Left cardiac atrium (tissue), 4 donors: ENCODE results near the gene FAM184B. TPM values are rescaled to one million over a fixed set of nuclear protein-coding genes. Genes with fewer than 3 reads are reported as not detected.
"Not testable (repeated sequence)": the region's sequence is repeated elsewhere in the genome, so short reads cannot be mapped to it uniquely, and the experiment has no call there.

ENCODE experiments used
- ATAC-seq, 2 donors: fragments of 200-7000 bp; cut with Tn5 transposase; one replicate each; pipeline ENCODE4 v1.9.1; 2020; ENCODE audit warnings: mild to moderate bottlenecking in 2 of 2, moderate library complexity in 2 of 2
- DNase-seq: peaks from one replicate; pipeline ENCODE4 v3.0.0-alpha.2; 2020
- intact Hi-C, 2 donors: fragments of 100-400 bp; cut with DNase I; formaldehyde crosslinking; loops; one replicate each; pipeline versions ENCODE4 v1.14.1 to v1.15.1; 2022 to 2023
- total RNA-seq, 2 donors: library from RNA; stranded (reverse); fragmentation: NEBNext Ultra II Directional; extraction: Animal tissue kit (Norgen Biotek cat#: 25700); gene quantifications; one replicate each; pipeline ENCODE4 v1.2.1, GENCODE V29; 2021
- donor health status: DM: no; HTN: yes; CAD: no.
- donor health status: DM: no; HTN: yes; CAD: no; lungs with severe emphysema.
- donor health status: DM: yes; HTN: yes; CAD: no.
- donor health status: Dilated cardiomyopathy.

FAM184B gene
- total RNA-seq, 2 donors from 2014 or later, result 0.03 TPM; not detected in 1

DNA sequence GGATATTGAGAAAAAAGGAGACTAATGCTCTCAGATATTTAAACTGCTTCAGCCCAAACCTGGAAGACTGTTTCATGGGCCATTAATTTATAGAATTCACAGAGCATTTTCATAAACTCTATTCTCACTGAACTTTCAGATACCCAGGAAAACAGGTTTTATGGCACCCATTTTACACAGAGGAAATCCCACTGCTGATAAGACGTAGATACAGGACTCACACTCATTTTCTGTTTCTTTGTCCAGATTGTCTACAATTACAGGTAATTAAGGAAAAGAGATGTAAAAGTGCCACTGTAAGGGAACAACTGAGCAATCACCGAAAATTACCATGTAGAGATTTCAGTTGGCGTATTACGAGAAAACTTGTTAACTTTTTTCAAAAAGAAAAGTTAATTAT, 83.3 kb downstream of the FAM184B start:
- ATAC-seq, result no peak
- intact Hi-C loops, result no loop called here
- no peak for DNase-seq

- no peak for DNase-seq
- intact Hi-C loops, result no loop called here
- ATAC-seq, result no peak
Observed at GRCh38 chr4:17695341-17695740, 86.1 kb downstream of the FAM184B start.

GRCh38 chr4:17694552-17694951, 86.9 kb downstream of the FAM184B start:
- intact Hi-C loops, result no loop called here
- DNase-seq, result no peak
- ATAC-seq, result no peak

DNA sequence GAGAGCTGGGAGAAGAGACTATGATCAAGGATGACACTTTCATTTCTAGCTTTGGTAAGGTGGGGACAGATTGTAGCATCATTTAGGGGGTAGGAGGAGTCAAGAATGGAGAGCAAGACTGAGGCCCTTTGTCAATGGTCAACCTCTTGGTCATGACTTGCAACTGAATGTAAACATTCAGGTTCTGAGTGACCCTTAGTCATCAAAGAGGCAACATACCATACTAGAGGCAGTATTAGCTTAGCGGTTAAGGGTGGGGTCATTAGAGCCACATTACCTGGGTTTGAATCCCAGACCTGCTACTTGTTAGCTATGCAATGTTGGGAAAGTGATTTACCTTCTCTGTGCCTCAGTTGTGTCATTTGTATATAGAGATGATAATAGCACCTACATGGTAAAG, 90.5 kb downstream of the FAM184B start:
- DNase-seq (no peak), ATAC-seq (no peak)
- intact Hi-C loops, result no loop called here

- intact Hi-C loops, result no loop called here
- DNase-seq (no peak), ATAC-seq (no peak)
Observed at GRCh38 chr4:17690135-17690534, 91.3 kb downstream of the FAM184B start.

DNA sequence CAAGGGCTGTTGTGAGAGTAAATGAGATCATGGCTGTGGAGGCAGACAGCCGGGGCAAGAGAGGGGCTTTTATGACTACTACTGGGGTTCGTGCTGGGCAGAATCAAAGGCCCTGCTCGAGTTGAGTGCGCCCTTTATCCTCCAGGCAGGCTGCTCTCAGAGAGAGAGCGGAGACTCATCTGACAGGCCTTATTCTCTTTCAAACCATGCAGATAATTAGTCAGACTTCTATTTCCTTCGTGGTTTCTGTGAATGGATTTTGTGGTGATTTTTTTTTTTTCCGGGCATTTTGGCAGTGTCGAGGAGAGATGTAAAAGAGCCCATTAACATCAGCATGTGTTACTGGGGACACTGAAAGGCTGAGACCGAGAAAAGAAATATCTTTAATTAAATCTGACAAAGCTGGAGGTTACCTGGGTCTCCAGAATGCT, 93.4 kb downstream of the FAM184B start:
- DNase-seq (no peak), ATAC-seq (no peak)
- intact Hi-C loops, result no loop called here

DNA sequence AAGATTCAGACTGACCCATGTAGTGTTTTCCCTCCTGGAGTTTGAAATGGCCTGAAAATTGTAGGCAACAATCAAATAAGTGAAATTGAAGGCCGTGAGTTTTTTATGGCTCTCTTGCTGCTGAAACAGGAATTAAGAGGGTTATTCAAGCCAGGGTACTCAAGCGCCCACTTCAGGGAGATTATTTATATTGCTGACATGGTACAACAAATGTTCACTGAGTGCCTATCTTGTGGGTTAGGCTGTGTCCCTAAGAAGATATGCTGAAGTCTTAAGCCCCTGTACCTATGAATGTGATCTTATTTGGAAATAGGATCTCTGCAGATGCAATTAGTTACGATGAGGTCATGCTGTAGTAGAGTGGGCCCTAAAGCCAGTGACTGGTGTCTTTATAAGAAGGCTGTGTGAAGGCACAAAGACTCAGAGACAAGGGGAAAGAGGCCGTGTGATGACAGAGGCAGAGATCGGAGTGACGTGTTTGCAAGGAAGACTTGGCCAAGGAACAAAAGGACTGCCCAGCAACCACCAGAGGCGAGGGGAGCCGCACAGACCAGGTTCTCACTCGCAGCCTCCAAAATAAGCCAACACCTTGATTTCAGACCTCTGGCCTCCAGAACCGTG, 94.1 kb downstream of the FAM184B start:
- DNase-seq (no peak), ATAC-seq (no peak)
- intact Hi-C loops, result no loop called here

GRCh38 chr4:17684648-17685047, 96.8 kb downstream of the FAM184B start:
- DNase-seq, ATAC-seq, intact Hi-C loops: not testable (repeated sequence)

- intact Hi-C loops, result no loop called here
- DNase-seq (no peak), ATAC-seq (no peak)
Observed at GRCh38 chr4:17682222-17682566, 99.2 kb downstream of the FAM184B start.

- no peak for ATAC-seq
- intact Hi-C loops, result no loop called here
Observed at GRCh38 chr4:17681281-17682221, 99.9 kb downstream of the FAM184B start.

DNA sequence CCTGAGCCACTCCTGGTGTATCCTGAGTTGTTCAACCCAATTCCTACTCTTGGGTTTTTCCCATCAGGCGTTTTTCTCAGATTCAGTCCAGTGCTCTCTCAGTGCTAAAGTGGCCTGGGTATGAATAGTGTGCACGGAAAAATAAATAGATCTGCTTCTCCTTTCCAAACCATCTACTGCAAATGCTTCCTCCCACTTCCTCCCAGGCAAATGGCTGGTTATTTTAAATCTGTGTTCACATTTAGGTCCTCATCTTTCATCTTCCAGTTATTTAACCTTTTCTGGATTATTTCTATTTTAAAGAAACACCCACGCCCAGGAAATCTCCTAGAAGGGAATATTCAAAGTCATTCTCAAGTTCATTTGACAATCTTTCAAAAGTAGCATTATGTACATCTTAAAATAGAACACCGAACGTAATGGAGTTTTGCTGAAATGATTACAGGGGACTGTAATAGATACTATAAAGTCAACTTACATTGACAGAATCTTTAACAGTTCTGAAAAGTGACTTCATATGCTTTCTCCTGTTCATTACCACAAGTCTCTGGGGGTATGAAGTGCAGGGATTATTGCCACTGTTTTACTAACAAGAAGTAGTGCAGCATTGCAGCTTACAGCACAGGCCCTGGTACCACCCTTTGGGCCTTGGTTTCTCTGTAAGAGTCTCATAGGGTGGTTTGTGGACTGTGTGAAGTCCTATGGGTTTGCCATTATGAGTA, 100.7 kb downstream of the FAM184B start:
- intact Hi-C loops, result no loop called here

More at GRCh38 chr4:17681281-17682221, 99.9 kb downstream of the FAM184B start:
- no peak for DNase-seq

DNA sequence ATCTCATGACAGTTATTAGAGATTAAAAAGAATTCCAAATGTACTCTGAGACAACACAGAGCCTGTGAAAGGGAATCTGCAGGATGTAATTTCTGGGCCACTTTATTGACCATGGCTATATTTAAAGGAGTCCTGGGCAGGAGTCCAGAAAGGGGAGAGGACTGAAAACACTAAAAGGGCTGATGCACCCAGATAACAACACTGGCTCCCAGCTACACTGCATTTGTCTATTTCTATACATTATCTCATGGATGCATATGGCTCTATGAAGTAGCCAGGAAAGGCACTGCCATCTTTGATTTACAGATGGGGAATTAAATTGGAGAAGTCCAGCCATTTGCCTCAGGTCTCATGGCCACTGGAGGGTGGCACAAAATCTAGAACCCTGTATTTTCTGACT, 111.0 kb downstream of the FAM184B start:
- intact Hi-C loops, result no loop called here
- ATAC-seq, result no peak

More for the DNA sequence above, 100.7 kb downstream of the FAM184B start:
- ATAC-seq, result no peak
- DNase-seq, result no peak

DNA sequence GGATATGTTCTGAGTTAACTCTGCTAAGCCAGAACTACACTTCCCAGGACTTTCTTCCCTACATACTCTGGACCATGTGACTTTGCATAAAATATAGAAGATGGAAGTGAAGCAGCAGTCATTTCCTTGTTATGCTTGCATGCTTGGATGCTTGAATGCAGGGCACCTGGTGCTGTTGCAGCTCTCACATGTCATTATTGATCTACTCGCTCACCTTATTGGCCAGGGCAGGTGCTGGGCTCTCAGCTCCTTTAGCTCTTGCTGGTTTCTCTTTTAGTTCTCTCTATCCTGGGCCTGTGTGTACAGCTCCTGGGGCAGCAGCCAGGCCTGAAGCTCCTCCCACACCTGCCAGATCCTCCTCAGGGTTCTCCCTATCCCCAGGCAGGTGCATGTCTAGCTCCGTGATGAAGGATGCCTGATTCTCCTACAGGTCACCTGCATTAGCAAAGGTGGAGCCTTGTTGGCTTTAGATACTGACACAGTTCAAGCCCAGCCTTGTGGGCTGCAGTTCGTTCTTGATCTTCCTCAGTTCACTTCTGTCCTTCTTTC, 113.7 kb downstream of the FAM184B start:
- ATAC-seq (no peak), DNase-seq (no peak)
- intact Hi-C loops, result no loop called here

More for the DNA sequence above, 111.0 kb downstream of the FAM184B start:
- DNase-seq, result no peak

GRCh38 chr4:17667253-17667652, 114.2 kb downstream of the FAM184B start:
- DNase-seq, result no peak
- intact Hi-C loops, result no loop called here
- no peak for ATAC-seq

- intact Hi-C loops, result no loop called here
- no peak for DNase-seq
Observed at GRCh38 chr4:17665852-17666251, 115.6 kb downstream of the FAM184B start.

DNA sequence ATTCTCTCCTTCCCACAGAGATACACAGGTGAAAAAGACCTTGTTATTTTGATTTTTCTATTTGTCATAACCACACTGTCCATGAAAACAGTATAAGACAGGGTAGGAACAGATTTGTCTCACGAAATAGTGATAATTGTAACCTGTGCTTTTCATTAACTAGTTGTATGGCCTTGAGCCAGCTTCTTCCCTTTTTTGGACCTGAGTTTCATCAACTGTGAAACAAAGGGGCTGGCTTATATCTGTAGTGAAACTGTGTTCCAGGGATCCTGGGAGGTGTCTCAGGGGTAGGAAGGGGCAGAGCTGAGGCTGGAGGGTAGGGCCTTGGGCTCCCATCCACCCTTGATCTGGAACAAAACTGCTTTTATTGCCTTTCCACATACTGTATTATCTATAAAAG, 116.1 kb downstream of the FAM184B start:
- no peak for ATAC-seq
- DNase-seq, result no peak
- intact Hi-C loops, result no loop called here

More at GRCh38 chr4:17665852-17666251, 115.6 kb downstream of the FAM184B start:
- no peak for ATAC-seq

DNA sequence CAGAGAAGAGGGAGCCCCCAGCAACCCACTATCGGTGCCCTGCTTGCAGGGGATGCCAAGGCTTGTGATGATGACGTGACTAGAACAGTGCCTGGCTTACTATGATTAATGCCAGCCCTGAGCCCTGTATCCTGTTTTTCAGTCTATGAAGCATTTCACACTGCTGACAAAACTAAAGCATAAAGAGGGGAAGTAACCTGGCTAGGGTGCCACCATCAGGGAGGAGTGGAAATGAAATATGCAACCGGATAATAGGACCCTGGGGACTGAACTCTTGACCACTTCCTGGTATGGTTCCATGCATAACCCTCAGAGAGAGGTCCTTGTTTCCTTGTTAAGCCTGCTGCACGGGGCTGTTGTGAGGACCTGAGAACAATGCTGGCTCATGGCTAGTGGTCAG, 116.7 kb downstream of the FAM184B start:
- no peak for ATAC-seq
- intact Hi-C loops, result no loop called here
- no peak for DNase-seq

GRCh38 chr4:17662694-17663093, 118.7 kb downstream of the FAM184B start:
- DNase-seq, result no peak
- ATAC-seq, result no peak
- intact Hi-C loops, result no loop called here

DNA sequence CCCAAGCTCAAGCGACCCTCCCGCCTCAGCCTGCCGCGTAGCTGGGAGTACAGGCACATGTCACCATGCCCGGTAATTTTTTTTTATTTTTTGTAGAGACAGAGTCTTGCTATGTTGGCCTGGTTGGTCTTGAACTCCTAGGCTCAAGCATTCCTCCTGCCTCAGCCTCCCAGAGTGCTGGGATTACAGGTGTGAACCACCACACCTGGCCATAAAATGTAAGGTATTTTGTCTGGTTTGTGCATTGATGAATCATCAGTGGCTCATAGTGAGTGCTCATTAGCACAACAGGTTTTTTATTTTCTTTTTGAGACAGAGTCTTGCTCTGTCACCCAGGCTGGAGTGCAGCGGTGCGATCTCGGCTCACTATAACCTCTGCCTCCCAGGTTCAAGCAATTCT, 122.2 kb downstream of the FAM184B start:
- DNase-seq, ATAC-seq, intact Hi-C loops: not testable (repeated sequence)

DNA sequence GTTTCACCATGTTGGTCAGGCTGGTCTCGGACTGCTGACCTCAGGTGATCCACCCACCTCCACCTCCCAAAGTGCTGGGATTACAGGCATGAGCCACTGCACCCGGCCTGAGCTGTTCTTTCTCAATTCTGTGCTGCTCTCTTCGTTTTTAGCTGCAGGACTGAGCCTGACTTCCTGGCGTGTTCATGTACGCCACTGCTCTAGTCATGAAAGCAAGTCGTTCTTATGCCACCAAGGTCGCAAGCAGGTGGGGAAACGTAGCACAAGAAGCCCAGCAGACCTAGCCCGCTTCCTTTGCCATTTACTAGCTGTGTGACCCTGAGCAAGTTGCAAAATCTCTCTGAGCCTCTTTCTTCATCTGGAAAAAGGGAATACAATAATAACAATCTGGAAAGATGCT, 123.6 kb downstream of the FAM184B start:
- intact Hi-C loops, result no loop called here
- DNase-seq (no peak), ATAC-seq (no peak)
